NCI-H226 (cell line): Measurements from ENCODE around the gene MAP4.
"Not testable (repeated sequence)": the region's sequence is repeated elsewhere in the genome, so short reads cannot be mapped to it uniquely, and the experiment has no call there.

Experiments
- DNase-seq: peaks from one replicate; pipeline ENCODE4 v3.0.0-alpha.2; 2015

MAP4 gene

DNA sequence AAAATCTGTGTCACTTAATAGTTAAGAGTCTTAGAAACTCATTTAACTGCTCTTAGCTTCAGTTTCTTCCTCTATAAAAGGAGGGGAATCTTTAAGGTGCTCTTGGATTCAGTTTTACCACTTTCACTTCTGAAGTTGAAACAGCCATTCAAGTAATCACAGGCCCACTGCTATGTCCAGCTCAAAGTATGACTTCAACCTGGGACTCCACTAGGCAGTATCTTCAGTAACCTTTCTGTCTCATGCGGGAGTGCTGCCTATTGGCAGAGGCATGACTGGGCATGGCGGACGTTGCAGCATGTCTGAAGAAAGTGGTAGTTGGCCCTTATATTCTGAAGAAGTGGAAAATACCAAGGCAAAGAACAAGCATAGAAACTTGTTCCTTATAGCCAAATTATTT is 121.0 kb downstream of the MAP4 start:
- DNase-seq: no peak

- DNase-seq: no peak
Observed at GRCh38 chr3:47892286-47893040, 123.8 kb downstream of the MAP4 start.

GRCh38 chr3:47891613-47892005 is 124.6 kb downstream of the MAP4 start:
- DNase-seq: no peak

DNA sequence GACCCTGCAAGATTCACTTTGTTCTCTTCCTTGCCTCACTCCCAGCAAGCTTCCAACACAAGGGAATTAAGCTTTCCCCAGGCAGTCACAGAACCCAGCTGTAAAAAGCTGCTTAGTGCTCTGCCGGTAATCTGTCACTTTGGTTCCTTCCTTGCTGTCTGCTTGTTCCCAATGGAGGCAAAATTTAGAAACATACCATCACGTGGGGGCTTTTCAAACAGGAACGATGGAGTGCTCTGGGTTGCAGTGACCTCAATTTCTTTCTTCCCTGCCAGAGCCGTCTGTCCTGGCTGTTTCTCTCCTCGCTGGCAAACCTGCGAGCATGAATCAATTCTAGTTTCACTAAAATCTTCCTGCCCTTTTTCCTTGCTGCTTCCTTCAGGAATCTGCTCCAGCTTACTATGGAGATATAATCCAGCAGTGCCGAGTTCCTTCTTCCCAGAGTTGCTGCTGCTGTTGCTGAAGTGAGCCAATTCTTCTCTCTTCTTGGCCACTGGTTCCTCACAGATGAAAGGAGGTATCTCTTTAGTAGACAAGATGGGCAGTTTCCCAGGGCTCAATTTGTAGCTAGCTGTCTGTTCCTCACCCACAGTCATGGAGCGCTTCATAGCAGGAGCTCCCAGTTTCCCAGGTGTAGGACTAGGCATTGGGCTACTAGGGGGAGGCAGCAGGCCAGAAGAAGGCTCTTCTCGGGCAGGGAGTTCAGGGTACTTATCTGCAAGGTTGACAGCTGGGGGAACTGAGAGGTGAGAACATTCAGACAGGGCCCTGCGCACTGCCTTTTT is 125.2 kb downstream of the MAP4 start:
- DNase-seq: no peak

GRCh38 chr3:47890126-47890827 is 125.9 kb downstream of the MAP4 start:
- DNase-seq: no peak

DNA sequence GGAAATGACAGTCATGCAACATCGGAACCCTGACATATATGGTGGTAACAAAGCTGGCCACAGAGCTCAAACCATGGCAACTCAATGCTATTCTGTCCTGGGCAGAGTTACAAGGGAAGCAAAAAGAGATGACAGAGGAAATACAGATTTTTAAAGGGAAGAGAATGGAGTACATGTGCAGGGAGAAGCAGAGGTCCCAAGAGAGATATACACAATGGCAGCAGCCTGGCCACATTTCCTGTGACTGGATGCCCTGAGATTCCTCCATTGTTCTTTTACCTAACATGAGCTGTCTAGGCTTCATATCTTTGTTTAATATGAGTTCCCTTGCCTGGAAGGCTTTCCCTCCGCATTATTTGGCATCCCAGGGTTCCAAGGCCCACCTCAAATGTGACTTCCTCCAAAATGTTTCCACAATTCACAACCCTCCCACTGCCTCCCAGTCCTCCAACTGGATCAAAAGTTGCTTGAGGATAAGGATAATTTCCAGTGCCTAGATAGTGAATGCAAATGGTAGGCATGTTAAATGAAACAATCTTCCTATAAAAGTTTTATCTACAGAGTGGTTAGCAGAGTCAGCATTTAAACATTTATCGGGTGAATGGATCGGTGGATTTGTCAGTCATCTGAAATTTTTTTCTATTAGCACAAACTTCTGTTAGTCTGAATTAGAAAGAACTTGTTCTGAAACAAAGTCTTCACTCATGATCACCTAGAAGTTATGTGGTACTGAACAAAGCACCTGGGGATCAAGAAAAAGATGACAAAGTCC is 127.0 kb downstream of the MAP4 start:
- DNase-seq: no peak

DNA sequence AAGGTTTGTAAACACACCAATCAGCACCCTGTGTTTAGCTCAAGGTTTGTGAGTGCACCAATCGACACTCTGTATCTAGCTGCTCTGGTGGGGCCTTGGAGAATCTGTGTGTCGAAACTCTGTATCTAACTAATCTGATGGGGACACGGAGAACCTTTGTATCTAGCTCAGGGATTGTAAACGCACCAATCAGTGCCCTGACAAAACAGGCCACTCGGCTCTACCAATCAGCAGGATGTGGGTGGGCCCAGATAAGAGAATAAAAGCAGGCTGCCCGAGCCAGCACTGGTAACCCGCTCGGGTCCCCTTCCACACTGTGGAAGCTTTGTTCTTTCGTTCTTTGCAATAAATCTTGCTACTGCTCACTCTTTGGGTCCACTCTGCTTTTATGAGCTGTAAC is 128.2 kb downstream of the MAP4 start:
- DNase-seq: not testable (repeated sequence)

GRCh38 chr3:47885168-47885567 is 131.0 kb downstream of the MAP4 start:
- no peak for DNase-seq

DNA sequence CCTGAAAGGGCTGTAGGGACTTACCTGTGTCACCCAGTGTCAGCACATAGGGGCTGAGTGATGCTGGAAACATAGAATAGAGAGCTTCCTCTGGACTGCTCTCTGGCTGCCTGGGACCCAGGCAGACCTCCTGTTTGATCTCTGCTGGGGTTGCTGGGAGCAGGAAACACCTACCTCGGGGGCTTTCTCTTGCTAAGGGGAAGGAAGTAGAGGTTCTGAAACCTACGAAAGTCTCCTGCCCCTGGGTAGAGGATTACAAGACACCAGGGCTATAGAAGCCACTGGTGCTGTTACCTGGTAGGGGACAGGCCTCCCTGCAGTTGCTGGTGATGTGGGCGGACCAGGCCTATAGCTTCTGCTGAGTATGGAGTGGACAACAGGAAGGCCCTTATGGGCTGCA is 131.6 kb downstream of the MAP4 start:
- DNase-seq: no peak

DNA sequence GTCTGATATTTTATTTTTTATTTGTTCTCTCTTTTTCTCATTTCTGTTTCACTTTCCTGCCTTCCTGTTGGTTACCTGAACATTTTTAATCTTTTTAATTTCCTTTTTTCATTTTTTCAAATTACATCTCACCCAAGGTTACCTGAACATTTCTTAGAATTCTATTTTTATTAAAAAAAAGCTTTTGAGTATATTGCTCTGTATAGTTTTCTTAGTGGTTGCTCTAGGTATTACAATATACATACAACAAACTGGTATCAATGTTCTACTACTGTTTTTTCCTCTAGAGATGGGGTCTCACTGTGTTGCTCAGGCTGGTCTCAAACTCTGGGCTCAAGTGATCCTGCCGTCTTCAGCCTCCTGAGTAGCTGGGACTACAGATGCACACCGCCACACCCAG is 133.9 kb downstream of the MAP4 start:
- no peak for DNase-seq

DNA sequence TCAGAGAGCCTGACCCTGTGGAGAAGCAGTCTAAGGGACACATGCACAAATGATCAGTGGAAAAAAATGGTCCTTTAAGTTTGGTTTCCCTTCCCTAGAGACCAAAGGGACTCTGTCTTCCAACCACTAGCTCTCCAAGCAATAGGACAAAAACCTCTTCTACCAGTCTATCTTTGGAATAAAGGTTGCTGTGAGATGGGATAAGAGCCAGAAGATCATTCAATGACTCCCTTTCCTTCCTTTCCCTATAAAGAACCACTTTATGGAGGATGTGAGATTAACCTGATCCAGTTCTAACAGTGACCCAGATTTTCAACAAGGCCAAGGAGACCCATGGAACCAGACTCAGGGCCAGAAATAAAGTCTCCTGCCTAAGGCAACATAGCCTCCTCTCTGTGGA is 138.5 kb downstream of the MAP4 start:
- DNase-seq: no peak

GRCh38 chr3:47877290-47877689 is 138.9 kb downstream of the MAP4 start:
- DNase-seq: peak; percentile 25

DNA sequence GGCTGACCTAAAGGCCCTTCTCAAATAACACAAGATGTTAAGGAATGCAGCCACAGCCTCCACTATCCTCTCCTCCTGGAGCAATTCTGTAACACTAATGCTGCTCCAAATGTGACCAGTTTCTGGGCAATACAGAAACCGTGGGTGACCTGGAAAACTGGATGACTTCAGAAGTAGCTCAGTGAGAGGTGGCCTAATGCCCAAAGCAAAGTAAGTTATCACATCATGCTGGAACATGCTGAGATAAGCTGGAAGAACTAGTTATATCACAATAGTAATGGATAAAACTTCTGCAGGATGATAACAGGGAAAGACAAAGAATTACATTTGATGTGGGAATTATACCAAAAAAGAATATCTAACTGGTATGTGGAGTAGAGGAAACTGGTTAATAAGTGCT is 141.3 kb downstream of the MAP4 start:
- DNase-seq: no peak

DNA sequence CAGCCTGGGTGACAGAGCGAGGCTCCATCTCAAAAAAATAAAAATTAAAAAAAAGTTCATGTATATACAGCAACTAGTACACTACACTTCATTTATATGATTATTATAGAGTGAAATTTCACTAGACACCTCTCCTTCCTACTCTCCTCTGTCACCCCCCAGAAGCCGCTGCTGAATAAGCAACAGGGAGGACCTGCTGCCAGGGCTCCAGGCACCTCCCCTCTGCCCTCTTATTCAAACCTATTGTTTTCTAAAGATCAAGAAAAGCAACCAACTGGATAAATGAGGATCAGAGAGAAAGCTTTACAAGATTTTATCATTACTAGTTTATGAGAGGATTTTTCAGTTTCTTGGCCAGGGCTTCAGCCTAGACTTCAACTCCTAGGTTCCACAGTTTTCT is 141.8 kb downstream of the MAP4 start:
- no peak for DNase-seq

GRCh38 chr3:47872916-47873315 is 143.3 kb downstream of the MAP4 start:
- no peak for DNase-seq

- peak; percentile 34 for DNase-seq
Observed at GRCh38 chr3:47871389-47871788, 144.8 kb downstream of the MAP4 start.

DNA sequence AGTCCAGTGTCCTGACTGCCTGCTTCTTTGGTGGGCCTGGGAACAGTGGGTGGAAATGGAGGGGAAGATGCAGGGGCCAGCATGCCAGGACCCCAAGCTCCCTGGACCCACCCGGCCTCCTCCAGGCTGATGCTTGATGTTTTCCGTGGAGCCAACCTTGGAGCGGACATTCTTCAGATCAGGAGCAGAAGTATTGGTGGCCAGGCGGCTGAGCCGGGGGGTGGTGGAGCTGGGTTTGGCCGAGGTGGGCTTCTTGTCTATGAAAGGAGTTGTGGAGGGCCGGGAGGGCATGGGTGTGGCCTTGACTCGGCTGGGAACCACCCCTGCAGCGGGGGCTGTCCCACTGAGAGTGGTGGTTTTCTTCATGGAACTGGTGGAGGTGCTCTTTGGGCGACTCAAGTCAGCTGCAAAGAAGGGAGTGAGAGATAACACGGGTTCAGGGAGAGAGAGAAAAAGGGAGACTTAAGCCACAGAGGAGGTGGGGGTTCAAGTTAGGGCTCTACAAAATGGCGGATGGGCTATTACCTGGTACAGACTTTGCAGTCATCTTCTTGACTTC is 145.4 kb downstream of the MAP4 start:
- no peak for DNase-seq

GRCh38 chr3:47870156-47870555 is 146.1 kb downstream of the MAP4 start:
- DNase-seq: no peak

GRCh38 chr3:47868306-47868705 is 147.9 kb downstream of the MAP4 start:
- DNase-seq: no peak

DNA sequence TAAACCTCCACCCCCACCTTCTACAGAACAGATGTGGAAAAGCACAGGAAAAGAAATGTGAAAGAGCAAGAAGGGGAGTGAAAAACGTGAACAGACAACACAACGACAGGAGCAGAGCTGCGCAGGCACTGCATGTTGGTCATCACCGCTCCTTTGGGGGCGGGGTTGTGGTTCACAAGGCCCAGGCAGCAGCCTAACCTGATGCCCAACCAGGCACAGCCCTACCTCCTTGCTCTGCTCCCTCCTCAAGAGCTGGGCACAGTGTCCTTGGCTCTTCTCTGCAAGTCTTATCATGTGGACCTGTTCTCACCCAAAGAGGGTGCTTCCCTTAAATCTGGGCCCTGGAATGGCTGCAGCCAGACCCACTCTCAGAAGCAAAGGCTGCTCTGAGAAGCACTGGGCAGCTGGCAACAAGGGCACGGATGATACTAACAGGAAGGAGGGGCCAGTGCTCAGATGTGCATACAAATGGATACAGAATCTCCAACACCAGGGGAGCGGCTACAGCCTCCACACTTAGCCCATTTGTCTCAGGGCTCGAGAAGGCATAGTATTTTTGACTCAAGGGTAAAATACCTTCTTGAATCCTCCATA is 148.7 kb downstream of the MAP4 start:
- no peak for DNase-seq

DNA sequence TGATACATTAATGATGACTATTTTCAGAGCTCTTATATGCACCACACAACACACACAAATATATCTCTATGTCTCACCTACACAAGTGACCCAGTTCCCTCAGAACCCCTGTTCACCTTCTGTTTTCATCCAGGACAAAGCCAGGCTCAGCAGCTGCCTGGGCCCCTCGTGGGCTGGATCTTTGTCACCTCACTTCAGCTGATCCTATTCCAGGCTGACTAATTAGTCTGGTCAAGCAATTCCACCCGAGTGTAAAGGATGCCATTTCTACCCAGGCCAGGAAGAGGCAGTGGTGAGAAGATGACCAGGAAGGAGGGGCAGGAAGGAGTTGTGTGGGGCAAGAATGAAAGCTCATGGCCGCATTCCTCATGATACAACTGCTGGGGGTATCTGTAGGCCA is 151.0 kb downstream of the MAP4 start:
- DNase-seq: no peak

- no peak for DNase-seq
Observed at GRCh38 chr3:47863391-47864128, 152.7 kb downstream of the MAP4 start.
